ENCODE results near the gene SYT17. TPM values are rescaled to one million over a fixed set of nuclear protein-coding genes. Genes with fewer than 3 reads are reported as not detected.

SYT17 gene
- total and polyA plus RNA-seq, 7 donors = 0.08 to 0.58 (median 0.39) TPM

DNA sequence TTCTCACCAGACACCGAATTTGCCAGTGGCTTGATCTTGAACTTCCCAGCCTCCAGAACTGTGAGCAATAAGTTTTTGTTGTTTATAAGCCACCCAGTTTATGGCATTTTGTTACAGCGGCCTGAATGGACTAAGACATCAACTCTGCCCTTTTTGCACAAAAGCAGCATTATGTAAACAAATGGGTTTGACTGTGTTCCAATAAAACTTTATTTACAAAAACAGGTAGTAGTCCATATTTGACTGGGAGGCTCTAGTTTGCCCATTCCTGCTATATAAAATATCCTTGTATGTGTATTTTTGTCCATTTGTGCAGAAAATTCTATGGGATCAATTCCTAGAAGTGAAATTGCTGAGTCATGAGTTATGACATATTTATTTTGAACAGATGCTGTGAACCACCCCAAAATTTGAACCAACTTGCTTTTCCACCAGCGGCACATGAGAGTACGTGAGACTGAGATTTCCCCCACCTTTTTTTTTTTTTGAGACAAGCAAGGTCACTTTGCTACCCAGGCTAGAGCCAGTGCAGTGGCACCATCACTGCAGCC is 96.2 kb downstream of the SYT17 start:
- peaks cover 0 to 5% of the 10 kb centered on the region in 2 donors for H3K36me3 ChIP-seq (ENCODE audit: insufficient read depth in 1 of 2, low read depth in 1 of 2)
- no peak for ATAC-seq
- 88 to 95% (median 92%) methylated on average over 4 of the region's 4 CpGs for WGBS, 3 donors

DNA sequence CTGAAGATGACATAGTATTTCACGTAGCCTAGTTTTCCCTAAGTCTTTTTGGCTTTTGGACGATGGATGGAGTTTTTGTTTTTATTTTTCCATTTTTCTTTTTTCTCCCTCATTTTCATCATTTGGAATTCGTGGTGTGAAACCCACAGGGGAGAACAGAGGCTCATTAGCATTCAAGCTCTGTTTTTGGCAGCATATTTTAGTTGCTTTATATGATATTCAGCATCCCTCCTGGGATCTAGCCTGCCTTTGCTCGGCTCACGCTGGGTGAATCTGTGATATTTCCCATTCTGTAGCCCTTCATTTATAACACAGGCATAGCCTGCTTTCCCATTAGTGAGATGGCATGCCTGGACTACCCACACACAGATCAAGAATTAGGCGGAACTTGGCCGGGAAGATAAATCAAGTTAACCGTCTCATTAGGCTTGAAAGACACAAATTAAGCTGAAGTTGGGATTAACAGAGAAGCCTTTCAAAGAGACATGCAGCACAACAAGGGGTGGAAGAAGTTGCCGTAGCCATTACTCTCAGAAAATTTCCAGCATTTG is 97.4 kb downstream of the SYT17 start:
- DNase-seq (no peak), ATAC-seq (no peak)
- Histone ChIP-seq H3K27me3 (ENCODE audit: insufficient read depth in 3 of 3, low read length in 2 of 3) (no peaks in the 10 kb centered on the region), H3K9me3 (peaks cover 5% of the 10 kb centered on the region), H3K4me3 (no peak overlapping the region), H3K36me3 (ENCODE audit: insufficient read depth in 1 of 2, low read depth in 1 of 2) (peaks cover 0 to 5% of the 10 kb centered on the region in 2 donors), H3K4me1 (no peaks in the 10 kb centered on the region), H3K27ac (no peak overlapping the region)
- intact Hi-C loops (cut with DNase I) = no loop called here
- 67 to 72% (median 69%) methylated on average over 9 of the region's 9 CpGs for WGBS, 3 donors
- TF ChIP-seq, protein P1, sequence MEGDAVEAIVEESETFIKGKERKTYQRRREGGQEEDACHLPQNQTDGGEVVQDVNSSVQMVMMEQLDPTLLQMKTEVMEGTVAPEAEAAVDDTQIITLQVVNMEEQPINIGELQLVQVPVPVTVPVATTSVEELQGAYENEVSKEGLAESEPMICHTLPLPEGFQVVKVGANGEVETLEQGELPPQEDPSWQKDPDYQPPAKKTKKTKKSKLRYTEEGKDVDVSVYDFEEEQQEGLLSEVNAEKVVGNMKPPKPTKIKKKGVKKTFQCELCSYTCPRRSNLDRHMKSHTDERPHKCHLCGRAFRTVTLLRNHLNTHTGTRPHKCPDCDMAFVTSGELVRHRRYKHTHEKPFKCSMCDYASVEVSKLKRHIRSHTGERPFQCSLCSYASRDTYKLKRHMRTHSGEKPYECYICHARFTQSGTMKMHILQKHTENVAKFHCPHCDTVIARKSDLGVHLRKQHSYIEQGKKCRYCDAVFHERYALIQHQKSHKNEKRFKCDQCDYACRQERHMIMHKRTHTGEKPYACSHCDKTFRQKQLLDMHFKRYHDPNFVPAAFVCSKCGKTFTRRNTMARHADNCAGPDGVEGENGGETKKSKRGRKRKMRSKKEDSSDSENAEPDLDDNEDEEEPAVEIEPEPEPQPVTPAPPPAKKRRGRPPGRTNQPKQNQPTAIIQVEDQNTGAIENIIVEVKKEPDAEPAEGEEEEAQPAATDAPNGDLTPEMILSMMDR (IDR thresholded peaks at IDR 0.05) = no peak

More for the DNA sequence above, 96.2 kb downstream of the SYT17 start:
- Histone ChIP-seq H3K27me3 (ENCODE audit: insufficient read depth in 3 of 3, low read length in 2 of 3) (no peaks in the 10 kb centered on the region), H3K27ac (no peak overlapping the region), H3K4me3 (no peak overlapping the region), H3K4me1 (no peaks in the 10 kb centered on the region), H3K9me3 (peaks cover 5% of the 10 kb centered on the region)
- no peak for DNase-seq
- intact Hi-C loops (cut with DNase I) = no loop called here
- TF ChIP-seq, protein P1 (IDR thresholded peaks at IDR 0.05) = no peak

DNA sequence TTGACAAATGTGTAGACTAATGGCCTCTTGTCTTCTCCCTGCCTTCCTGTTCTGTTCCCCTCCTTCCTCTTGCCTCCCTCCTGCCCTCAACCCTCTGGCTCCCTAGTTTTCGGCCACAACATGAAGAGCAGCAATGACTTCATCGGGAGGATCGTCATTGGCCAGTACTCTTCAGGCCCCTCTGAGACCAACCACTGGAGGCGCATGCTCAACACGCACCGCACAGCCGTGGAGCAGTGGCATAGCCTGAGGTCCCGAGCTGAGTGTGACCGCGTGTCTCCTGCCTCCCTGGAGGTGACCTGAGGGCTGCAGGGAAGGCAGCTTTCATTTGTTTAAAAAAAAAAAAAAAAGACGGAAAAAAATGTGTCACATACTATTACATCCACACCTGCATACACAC is 98.7 kb downstream of the SYT17 start:
- H3K27me3 ChIP-seq (ENCODE audit: insufficient read depth in 3 of 3, low read length in 2 of 3) = no peaks in the 10 kb centered on the region
- 91 to 96% (median 94%) methylated on average over 11 of the region's 11 CpGs for WGBS, 3 donors
- no peak overlapping the region for H3K27ac ChIP-seq
- H3K4me1 ChIP-seq = no peaks in the 10 kb centered on the region
- no peak for ATAC-seq
- peaks cover 0 to 5% of the 10 kb centered on the region in 2 donors for H3K36me3 ChIP-seq (ENCODE audit: insufficient read depth in 1 of 2, low read depth in 1 of 2)
- H3K9me3 ChIP-seq = peaks cover 5% of the 10 kb centered on the region
- no peak for DNase-seq
- TF ChIP-seq, protein P1 (IDR thresholded peaks at IDR 0.05) = no peak
- no peak overlapping the region for H3K4me3 ChIP-seq
- intact Hi-C loops (cut with DNase I) = no loop called here

DNA sequence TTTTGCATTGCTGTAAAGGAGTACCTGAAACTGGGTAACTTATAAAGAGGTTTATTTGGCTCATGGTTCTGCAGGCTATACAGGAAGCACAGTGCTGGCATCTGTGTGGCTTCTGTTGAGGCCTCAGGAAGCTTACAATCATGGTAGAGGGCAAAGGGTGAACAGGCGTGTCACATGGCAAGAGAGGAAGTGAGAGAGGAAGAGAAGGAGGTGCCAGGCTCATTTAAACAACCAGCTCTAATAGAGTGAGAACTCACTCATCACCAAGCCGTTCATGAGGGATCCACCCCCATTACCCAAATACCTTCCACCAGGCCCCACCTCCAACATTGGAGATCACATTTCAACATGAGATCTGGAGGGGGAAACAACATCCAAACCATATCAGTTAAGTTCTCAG is 101.1 kb downstream of the SYT17 start:
- Histone ChIP-seq H3K27ac (no peak overlapping the region), H3K4me3 (no peak overlapping the region), H3K27me3 (ENCODE audit: insufficient read depth in 3 of 3, low read length in 2 of 3) (no peaks in the 10 kb centered on the region), H3K4me1 (no peaks in the 10 kb centered on the region), H3K9me3 (no peaks in the 10 kb centered on the region), H3K36me3 (ENCODE audit: insufficient read depth in 1 of 2, low read depth in 1 of 2) (peaks cover 0 to 5% of the 10 kb centered on the region in 2 donors)
- ATAC-seq (no peak), DNase-seq (no peak)
- intact Hi-C loops (cut with DNase I) = no loop called here
- 64 to 70% (median 64%) methylated on average over 2 of the region's 2 CpGs for WGBS, 3 donors
- TF ChIP-seq, protein P1 (IDR thresholded peaks at IDR 0.05) = no peak

Data from psoas muscle (tissue), 8 donors.